Right lobe of liver (tissue), 4 donors: ENCODE results near the gene FKBP8.

Experiments used
- CTCF ChIP-seq, 4 donors: fragments of 200-600 bp in 3 of 4; fragments of 450-650 bp in 1 of 4; IDR thresholded peaks; one replicate each; pipeline versions ENCODE4 v1.5.1 to v1.8.0; 2016 to 2022; ENCODE audit warnings: antibody characterized with exemption in 4 of 4, mild to moderate bottlenecking in 2 of 4
- POLR2A ChIP-seq: fragments of 450-650 bp; IDR thresholded peaks from one replicate; pipeline ENCODE4 v1.6.1; 2017; ENCODE audit warnings: antibody characterized with exemption, mild to moderate bottlenecking
- donor health status: DM: no; HTN: no; CAD: no.
- donor health status: DM: no; HTN: no; CAD: no.
- donor health status: DM: no; HTN: yes; CAD: no.

- TF ChIP-seq CTCF (IDR thresholded peaks at IDR 0.05) (no peak), POLR2A (no peak)
Observed at GRCh38 chr19:18576383-18576782, 33.0 kb upstream of the FKBP8 start.
